Articular chondrocyte of knee joint (primary cell): ENCODE results near the gene MRPL45. TPM values are rescaled to one million over a fixed set of nuclear protein-coding genes. Genes with fewer than 3 reads are reported as not detected.

Experiments
- total RNA-seq: library from RNA; depleted of rRNA; stranded (reverse); fragments of >200 nt; gene quantifications from 2 replicates; pipeline ENCODE4 v1.2.3, GENCODE V29; 2012

The MRPL45 gene
- total RNA-seq = 39.7 and 40.3 TPM in 2 replicates

GRCh38 chr17:38296834-38297517 is at the start of gene MRPL45:
TSS of gene MRPL45 (plus strand) at chr17:38297168. CDS start at chr17:38297184, 16 bp downstream.

GRCh38 chr17:38343608-38344419 is 46.8 kb downstream of the MRPL45 start, which contains the start of gene GPR179:
TSS of gene GPR179 (minus strand) at chr17:38343956. CDS start at chr17:38343789, 167 bp downstream.

GRCh38 chr17:38351412-38352222 is 54.6 kb downstream of the MRPL45 start, which contains the start of gene SOCS7:
TSS of gene SOCS7 (plus strand) at chr17:38351844. CDS start at chr17:38352053, 209 bp downstream.

Other genes starting within 250 kb of the MRPL45 start
- gene TBC1D3C, start 228.5 kb upstream of the MRPL45 start, total RNA-seq = 0.32 TPM in 1 of 2 replicates, not detected in the other
- not detected in 2 replicates for gene TBC1D3E, start 169.2 kb upstream of the MRPL45 start, total RNA-seq
- not detected in 2 replicates for gene TBC1D3, start 104.6 kb upstream of the MRPL45 start, total RNA-seq
- gene GPR179, start 46.8 kb downstream of the MRPL45 start, total RNA-seq = under 0.01 TPM in 2 replicates
- gene SOCS7, start 54.7 kb downstream of the MRPL45 start, total RNA-seq = 14.2 and 15.3 TPM in 2 replicates
- 53.6 and 58.0 TPM in 2 replicates for gene ARHGAP23, start 131.3 kb downstream of the MRPL45 start, total RNA-seq